ENCODE data around the gene FRMD4A. TPM values are rescaled to one million over a fixed set of nuclear protein-coding genes. Genes with fewer than 3 reads are reported as not detected.
A peak's percentile ranks its signal among the peaks of the same experiment; 100 is the strongest.
"Not testable (repeated sequence)": the region's sequence is repeated elsewhere in the genome, so short reads cannot be mapped to it uniquely, and the experiment has no call there.

FRMD4A gene
- total RNA-seq, 2 donors from 2014 or later: 18.9 to 46.1 TPM

DNA sequence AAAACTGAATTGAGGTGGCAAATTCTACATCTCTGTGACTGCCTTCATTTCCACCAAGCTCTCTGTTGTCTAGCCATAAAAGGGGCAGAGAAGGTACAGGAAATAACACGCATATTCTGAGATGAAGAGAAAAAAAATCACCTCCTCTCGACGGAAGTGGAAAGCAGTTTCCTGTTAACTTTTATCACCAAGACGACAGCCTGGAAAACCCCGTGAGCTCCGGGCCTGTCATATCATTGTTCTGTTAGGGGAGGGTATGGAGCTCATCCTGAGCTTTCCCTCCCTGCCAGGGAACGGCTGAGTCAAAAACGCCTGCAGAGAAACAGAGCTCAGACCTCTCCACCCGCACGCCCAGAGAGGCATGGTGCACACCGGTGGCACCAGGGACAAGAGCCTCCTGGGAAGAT is 543.7 kb downstream of the FRMD4A start:
- WGBS, 2 donors: 54 to 56% methylated on average over 11 of the region's 11 CpGs
- Histone ChIP-seq H3K4me1 (peaks cover 20% of the 10 kb centered on the region), H3K9me3 (no peaks in the 10 kb centered on the region), H3K27me3 (no peaks in the 10 kb centered on the region), H3K27ac (peak overlapping the region in 1 of 4 donors; percentile 45), H3K4me3 (no peak overlapping the region), H3K36me3 (replicated peaks in 1 of 2; ENCODE audit: insufficient read depth in 1 of 2, low read depth in 2 of 2) (no peaks in the 10 kb centered on the region)
- intact Hi-C loops (cut with DNase I): loop anchor here (10.0 kb wide), 1 partner anchor 688 kb away; no protein-coding TSS in a partner anchor
- no peak for TF ChIP-seq POLR2A (IDR thresholded peaks at IDR 0.05)
- TF ChIP-seq, protein P1, sequence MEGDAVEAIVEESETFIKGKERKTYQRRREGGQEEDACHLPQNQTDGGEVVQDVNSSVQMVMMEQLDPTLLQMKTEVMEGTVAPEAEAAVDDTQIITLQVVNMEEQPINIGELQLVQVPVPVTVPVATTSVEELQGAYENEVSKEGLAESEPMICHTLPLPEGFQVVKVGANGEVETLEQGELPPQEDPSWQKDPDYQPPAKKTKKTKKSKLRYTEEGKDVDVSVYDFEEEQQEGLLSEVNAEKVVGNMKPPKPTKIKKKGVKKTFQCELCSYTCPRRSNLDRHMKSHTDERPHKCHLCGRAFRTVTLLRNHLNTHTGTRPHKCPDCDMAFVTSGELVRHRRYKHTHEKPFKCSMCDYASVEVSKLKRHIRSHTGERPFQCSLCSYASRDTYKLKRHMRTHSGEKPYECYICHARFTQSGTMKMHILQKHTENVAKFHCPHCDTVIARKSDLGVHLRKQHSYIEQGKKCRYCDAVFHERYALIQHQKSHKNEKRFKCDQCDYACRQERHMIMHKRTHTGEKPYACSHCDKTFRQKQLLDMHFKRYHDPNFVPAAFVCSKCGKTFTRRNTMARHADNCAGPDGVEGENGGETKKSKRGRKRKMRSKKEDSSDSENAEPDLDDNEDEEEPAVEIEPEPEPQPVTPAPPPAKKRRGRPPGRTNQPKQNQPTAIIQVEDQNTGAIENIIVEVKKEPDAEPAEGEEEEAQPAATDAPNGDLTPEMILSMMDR (IDR thresholded peaks at IDR 0.05): no peak
- no peak for DNase-seq
- peak; percentile 36 for ATAC-seq

- Histone ChIP-seq H3K36me3 (replicated peaks in 1 of 2; ENCODE audit: insufficient read depth in 1 of 2, low read depth in 2 of 2) (no peaks in the 10 kb centered on the region), H3K9me3 (no peaks in the 10 kb centered on the region), H3K4me1 (peaks cover 20% of the 10 kb centered on the region), H3K4me3 (no peak overlapping the region), H3K27ac (no peak overlapping the region), H3K27me3 (no peaks in the 10 kb centered on the region)
- ATAC-seq (no peak), DNase-seq (no peak)
- intact Hi-C loops (cut with DNase I): loop anchor here (10.0 kb wide), 1 partner anchor 691 kb away; no protein-coding TSS in a partner anchor
- TF ChIP-seq, protein P1 (IDR thresholded peaks at IDR 0.05): peak in 1 of 7 experiments; percentile 5
- no peak for TF ChIP-seq POLR2A (IDR thresholded peaks at IDR 0.05)
- WGBS, 2 donors: 77 to 92% methylated on average over 2 of the region's 2 CpGs
Observed at GRCh38 chr10:13784067-13784466, 546.7 kb downstream of the FRMD4A start.

- Histone ChIP-seq H3K27ac (no peak overlapping the region), H3K36me3 (replicated peaks in 1 of 2; ENCODE audit: insufficient read depth in 1 of 2, low read depth in 2 of 2) (no peaks in the 10 kb centered on the region), H3K9me3 (no peaks in the 10 kb centered on the region), H3K27me3 (no peaks in the 10 kb centered on the region), H3K4me1 (no peaks in the 10 kb centered on the region), H3K4me3 (no peak overlapping the region)
- whole genome bisulfite sequencing, 2 donors: 64 to 73% methylated on average over 6 of the region's 6 CpGs
- no peak for DNase-seq
- intact Hi-C loops (cut with DNase I): loop anchor here (10.0 kb wide), 2 partner anchors 65 to 695 kb away; no protein-coding TSS in a partner anchor
- ATAC-seq: no peak
- TF ChIP-seq, protein P1 (IDR thresholded peaks at IDR 0.05): no peak
- no peak for TF ChIP-seq POLR2A (IDR thresholded peaks at IDR 0.05)
Observed at GRCh38 chr10:13779748-13780147, 551.0 kb downstream of the FRMD4A start.

DNA sequence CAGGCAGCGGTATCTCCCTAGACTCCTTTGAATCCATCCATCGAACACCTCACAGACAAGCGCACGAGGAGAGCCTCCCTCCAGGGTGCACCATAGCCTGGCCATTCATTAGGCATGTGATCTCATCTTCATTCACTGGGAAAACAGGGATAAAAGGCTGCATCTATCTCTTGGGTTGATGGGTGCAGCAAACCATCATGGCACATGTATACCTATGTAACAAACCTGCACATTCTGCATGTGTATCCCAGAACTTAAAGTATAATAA is 552.1 kb downstream of the FRMD4A start:
- H3K36me3 ChIP-seq (replicated peaks in 1 of 2; ENCODE audit: insufficient read depth in 1 of 2, low read depth in 2 of 2); H3K4me3 ChIP-seq; H3K4me1 ChIP-seq; H3K27ac ChIP-seq; H3K9me3 ChIP-seq; DNase-seq; H3K27me3 ChIP-seq; ATAC-seq: not testable (repeated sequence)
- intact Hi-C loops (cut with DNase I): loop anchor here (10.0 kb wide), 1 partner anchor 64 kb away; no protein-coding TSS in a partner anchor
- WGBS, 2 donors: 88 to 97% methylated on average over 4 of the region's 4 CpGs

- TF ChIP-seq, protein P1 (IDR thresholded peaks at IDR 0.05): no peak
- TF ChIP-seq POLR2A (IDR thresholded peaks at IDR 0.05): no peak
- WGBS, 2 donors: 51 to 59% methylated on average over 6 to 7 of the region's 7 CpGs
- intact Hi-C loops (cut with DNase I): loop anchor here (10.0 kb wide), 1 partner anchor 62 kb away; no protein-coding TSS in a partner anchor
- DNase-seq (no peak), ATAC-seq (no peak)
- Histone ChIP-seq H3K27me3 (no peaks in the 10 kb centered on the region), H3K4me3 (no peak overlapping the region), H3K9me3 (no peaks in the 10 kb centered on the region), H3K4me1 (no peaks in the 10 kb centered on the region), H3K36me3 (replicated peaks in 1 of 2; ENCODE audit: insufficient read depth in 1 of 2, low read depth in 2 of 2) (no peaks in the 10 kb centered on the region), H3K27ac (no peak overlapping the region)
Observed at GRCh38 chr10:13776861-13777311, 553.8 kb downstream of the FRMD4A start.
